GM12892 (cell line): Measurements from ENCODE around the gene DEFB132.

Experiments
- DNase-seq: peaks from one replicate; pipeline ENCODE4 v3.0.0; 2011; ENCODE audit not compliant: insufficient read length
- FAIRE-seq: peaks from 2 replicates; lab custom pipeline; 2011; peaks lifted over from hg19 to GRCh38; lab: Jason Lieb, UNC
- POLR2A ChIP-seq: IDR thresholded peaks from 2 replicates; pipeline ENCODE4 v1.6.1; 2011; ENCODE audit warnings: low read depth, low read length, control low read depth
- POLR2AphosphoS5 ChIP-seq: IDR thresholded peaks from 2 replicates; pipeline ENCODE4 v1.6.1; 2011; ENCODE audit warnings: low read depth, low read length, control low read depth
- TAF1 ChIP-seq: IDR thresholded peaks from 2 replicates; pipeline ENCODE4 v1.6.1; 2011; ENCODE audit warnings: low read depth, mild to moderate bottlenecking, control low read depth, low read length, borderline replicate concordance

The DEFB132 gene

DNA sequence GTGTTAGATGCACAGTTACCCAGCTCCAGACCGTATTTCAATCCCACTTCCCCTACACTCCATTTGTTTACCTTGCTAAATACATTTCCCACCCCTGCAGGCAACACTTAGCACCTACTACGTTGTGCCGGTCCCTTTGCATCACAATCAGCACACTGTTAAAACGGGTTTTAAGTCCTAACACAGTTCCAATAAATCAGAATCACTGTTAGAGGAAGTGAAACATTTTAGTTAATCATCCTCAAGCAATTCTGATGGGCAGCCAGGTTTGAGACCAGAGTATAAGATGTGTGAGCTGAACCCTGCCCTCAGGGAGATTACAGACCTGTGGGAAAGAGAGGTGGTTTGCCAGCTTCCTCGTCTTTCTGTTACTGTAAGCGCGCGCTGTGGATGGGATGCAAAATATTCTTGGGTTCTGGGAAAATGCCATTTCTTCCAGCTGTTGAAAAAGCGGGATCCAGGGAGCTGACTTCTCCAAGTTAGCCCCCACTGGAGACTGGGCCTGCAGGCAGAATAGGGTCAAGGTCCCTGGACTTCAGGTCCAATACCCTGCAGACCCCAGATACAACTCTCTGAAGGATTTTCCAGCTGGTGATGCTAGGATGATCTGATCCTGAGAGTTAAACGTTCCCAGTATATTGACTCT lies 42.9 kb downstream of the DEFB132 start:
- DNase-seq (no peak), FAIRE-seq (no peak)
- TF ChIP-seq POLR2A: 0 out of 2 replicates have a peak, but pooled peaks have one; percentile 11
- TF ChIP-seq POLR2AphosphoS5: no peak
- TF ChIP-seq TAF1: no peak

DNA sequence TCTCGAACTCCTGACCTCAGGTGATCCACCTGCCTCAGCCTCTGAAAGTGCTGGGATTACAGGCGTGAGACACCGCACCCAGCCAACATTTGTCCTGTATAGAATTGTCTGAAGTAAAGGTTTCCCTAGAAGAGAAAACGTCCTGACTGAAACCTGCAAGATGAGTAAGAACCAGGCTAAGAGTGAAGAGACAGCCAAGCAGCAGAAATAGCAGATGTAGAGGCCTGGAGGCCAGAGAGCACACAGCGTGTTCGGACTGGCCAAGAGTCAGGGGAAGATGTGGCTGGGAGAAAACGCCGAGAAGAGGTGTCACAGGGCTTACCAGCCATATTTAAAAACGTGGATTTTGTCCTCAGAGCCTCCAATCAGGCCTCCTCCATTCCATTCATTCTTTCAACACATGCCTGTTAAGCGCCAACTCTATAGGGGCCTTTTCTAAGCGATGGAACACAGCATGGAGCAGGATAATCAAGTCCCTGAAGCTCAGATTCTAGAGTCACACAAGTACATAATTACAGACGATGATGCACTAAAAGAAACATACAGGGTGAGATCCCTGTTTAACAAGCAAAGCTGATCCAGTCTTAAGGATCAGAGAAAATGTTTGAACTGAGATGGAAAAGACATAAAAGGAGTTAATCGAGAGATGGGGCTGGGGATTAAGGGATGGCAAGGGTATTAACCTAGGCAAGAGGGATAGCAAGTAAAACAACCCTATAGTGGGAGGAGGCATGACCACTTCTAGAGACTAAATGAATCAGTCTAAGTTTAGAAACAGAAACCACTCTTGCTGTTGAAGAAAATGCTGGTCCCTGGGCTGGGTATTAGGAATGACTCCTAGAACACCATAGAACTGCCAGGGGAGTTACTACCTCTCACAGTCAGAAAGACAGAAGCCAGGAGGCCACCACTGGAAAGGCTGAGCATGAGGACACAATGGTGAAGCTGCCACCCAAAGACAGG lies 44.6 kb downstream of the DEFB132 start:
- DNase-seq (no peak), FAIRE-seq (no peak)
- TF ChIP-seq POLR2AphosphoS5 (no peak), TAF1 (no peak), POLR2A (no peak)

DNA sequence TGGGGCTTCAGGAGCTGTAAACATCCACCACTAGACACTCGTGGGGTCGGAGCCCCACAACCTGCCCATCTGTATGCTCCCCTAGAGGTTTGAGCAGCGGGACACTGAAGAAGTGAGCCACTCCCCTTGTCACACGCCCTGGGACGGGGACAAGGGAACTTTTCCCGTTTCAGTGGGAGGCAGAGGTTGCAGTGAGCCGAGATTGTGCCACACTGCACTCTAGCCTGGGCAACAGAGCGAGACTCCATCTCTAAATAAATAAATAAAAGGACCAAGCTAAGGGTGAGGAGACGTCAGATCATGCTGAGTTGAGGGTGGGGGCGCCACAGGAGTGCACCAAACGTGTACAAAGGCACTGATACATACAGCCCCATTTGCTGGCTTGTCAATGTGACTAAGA lies 48.2 kb downstream of the DEFB132 start:
- FAIRE-seq: no peak

DNA sequence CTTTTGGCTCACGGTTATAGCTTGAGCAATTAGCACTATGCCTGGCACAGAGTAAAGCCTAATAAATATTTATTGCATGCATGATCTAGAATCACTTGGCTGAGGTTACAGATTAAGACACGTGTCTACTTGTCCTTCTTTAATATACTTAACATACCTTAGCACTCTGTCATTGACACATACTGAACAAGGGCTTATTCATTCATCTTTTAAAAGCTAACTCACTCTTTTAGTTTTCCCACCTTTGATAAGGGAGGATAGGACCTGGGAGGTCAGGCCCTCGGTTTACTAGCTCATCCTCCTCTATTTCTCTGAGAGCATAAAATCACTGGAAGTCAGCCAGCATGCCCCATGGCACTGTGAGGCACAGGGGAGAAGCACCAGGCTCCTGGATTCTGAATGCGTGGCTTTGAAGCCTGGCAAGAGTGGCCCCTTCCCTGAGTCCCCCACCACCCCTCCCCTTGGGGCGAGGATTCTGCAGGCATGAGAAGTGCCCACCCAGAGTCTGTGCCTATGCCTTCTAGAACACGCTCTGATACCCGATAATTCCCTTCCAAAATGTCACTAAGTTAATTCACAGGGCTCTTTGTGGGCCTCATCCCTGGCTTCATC lies 51.0 kb downstream of the DEFB132 start:
- FAIRE-seq: no peak
- TF ChIP-seq TAF1: no peak
- no peak for TF ChIP-seq POLR2A
- no peak for TF ChIP-seq POLR2AphosphoS5
- no peak for DNase-seq

More for the DNA sequence above, 48.2 kb downstream of the DEFB132 start:
- TF ChIP-seq TAF1 (no peak), POLR2A (no peak), POLR2AphosphoS5 (no peak)
- DNase-seq: no peak

DNA sequence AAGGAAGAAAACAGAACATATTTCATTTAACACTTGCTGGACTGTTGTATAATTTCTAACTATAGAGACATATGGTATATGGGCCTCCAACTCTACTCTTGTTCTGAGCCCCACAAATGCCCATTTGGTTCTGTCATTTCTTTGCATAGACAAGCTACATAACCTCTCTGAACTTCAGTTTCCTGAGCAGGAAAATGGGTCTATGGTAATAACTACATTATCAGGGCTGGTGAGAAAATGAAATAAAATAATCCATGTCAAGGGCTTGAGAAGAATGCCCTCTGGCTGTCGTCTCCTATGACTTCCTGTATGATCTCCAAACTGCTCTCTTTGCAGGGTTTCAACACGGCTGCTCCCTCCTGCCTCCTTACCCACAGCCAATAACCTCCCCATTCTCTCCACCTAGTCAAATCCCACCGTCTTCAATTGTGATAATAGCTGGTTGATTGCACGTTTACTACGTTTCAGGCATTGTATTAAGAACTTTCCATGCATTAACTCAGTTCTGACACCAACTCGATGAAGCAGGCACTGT lies 51.8 kb downstream of the DEFB132 start:
- FAIRE-seq (peak; percentile 73), DNase-seq (no peak)
- TF ChIP-seq TAF1 (no peak), POLR2A (no peak), POLR2AphosphoS5 (no peak)

DNA sequence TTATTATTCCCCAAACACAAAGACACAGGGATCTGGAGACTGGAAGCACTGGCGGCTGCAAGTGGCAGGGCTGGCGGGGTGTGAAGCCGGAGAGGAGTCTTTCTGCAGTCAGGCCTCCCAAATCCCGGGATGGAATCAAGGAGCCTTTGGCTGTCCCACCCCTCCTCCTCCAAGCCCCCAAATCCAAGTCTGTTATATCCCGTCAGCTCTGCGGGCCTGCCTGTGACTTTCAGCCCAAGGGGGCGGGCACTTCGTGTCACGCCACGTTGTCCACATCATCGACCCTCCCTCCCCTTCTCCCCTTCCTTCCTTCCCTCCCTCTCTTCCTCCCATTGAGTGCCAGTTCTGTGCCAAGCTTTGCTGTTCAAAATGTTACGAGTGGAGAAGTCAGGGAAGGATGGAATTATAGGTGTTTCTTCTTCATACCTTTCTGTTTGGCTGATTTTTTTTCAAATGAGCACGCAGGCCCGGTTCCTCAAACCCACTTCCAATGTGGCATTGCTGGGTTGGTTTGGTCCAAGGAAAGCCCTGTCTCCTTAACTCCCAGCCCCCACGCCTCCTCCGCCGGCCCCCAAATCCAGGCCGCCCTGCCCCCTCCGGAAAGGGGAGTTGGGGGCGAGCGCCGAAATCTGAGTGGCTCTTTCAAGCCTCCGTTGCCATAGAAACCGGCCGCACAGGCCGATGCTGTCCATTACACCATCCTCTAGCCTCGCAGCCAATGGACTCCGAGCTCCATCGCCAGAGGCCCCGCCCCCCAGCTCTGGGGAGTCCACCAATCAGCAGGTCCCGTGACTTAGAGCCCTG lies 52.5 kb downstream of the DEFB132 start:
- no peak for TF ChIP-seq TAF1
- TF ChIP-seq POLR2AphosphoS5: no peak
- TF ChIP-seq POLR2A: no peak
- DNase-seq: peak; percentile 95
- FAIRE-seq: peak; percentile 89

DNA sequence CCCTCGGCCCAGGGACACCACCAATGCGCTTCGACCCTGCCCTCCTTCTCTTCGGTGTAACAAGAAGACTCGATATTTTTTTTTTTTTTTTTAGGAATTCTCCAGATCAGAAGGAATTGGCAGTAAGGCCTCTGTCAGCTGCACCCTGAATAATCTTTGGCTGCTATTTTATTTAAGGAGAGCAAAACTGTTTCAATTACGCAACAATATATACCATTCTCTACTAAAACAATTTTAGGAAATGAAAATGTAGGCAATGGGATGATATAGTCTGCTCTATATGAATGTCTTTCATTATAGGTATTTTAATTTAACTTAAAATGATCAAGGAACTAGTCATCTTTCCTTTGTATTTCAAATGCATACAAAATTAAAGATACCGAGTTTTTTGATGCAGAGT lies 53.1 kb downstream of the DEFB132 start:
- DNase-seq: no peak
- FAIRE-seq: no peak
- TF ChIP-seq TAF1 (no peak), POLR2AphosphoS5 (no peak), POLR2A (no peak)
